RWPE2 (cell line): ENCODE data around the gene SEMA6D.

ENCODE experiments used
- ATAC-seq: fragments of 200-7000 bp; cut with Tn5 transposase; 3 replicates; pipeline ENCODE4 v1.9.1; 2021; ENCODE audit warnings: low read depth
- DNase-seq: peaks from one replicate; pipeline ENCODE4 v3.0.0-alpha.2; 2020; ENCODE audit warnings: low spot score
- H3K27ac ChIP-seq: fragments of 450-650 bp; 2 replicates; pipeline ENCODE4 v1.5.1; 2017; ENCODE audit warnings: mild to moderate bottlenecking; ENCODE audit not compliant: poor library complexity, severe bottlenecking
- H3K27me3 ChIP-seq: fragments of 250-450 bp; sonication (Bioruptor Pico); 2 replicates; pipeline ENCODE4 v1.5.1; 2021; ENCODE audit warnings: mild to moderate bottlenecking, moderate library complexity; ENCODE audit not compliant: insufficient read depth, poor library complexity, severe bottlenecking
- H3K36me3 ChIP-seq: fragments of 250-450 bp; sonication (Bioruptor Pico); 2 replicates; pipeline ENCODE4 v1.5.1; 2020; ENCODE audit warnings: low read depth, mild to moderate bottlenecking, moderate library complexity
- H3K4me1 ChIP-seq: fragments of 250-450 bp; sonication (Bioruptor Pico); 2 replicates; pipeline ENCODE4 v1.5.1; 2021; ENCODE audit warnings: mild to moderate bottlenecking, moderate library complexity; ENCODE audit not compliant: insufficient read depth, poor library complexity, severe bottlenecking
- H3K4me3 ChIP-seq: fragments of 250-450 bp; sonication (Bioruptor Pico); 2 replicates; pipeline ENCODE4 v1.5.1; 2021; ENCODE audit warnings: mild to moderate bottlenecking, moderate library complexity; ENCODE audit not compliant: severe bottlenecking
- H3K9me3 ChIP-seq: fragments of 250-450 bp; sonication (Bioruptor Pico); 2 replicates; pipeline ENCODE4 v1.5.1; 2021; ENCODE audit warnings: mild to moderate bottlenecking, moderate library complexity; ENCODE audit not compliant: severe bottlenecking
- TF ChIP-seq, protein P1 (sequence below): fragments of 450-650 bp; IDR thresholded peaks from one replicate; pipeline ENCODE4 v1.5.1; 2017; ENCODE audit warnings: mild to moderate bottlenecking, moderate library complexity; ENCODE audit not compliant: poor library complexity, severe bottlenecking

Gene SEMA6D

DNA sequence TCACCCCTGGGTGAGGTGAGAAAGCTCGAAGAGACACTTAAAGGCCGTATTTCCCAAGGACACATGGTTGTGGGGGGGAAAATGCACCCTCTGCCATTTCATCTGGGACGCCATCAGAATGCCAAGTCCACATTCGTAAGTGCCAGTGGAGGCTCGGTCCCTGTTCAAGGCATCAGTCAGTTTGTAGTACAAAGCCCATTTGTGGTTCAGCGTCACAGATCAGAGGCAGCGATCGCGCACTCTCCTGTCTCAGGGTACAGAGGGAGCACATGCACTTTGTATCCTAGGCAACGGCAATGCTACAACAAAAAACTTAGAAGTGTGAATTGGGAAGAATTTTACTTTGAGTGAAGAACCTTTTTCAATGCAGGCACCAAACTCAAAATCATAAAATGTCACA is 27.2 kb downstream of the SEMA6D start:
- no peaks in the 10 kb centered on the region for H3K36me3 ChIP-seq
- no peak overlapping the region for H3K4me3 ChIP-seq
- H3K27me3 ChIP-seq: no peaks in the 10 kb centered on the region
- DNase-seq (no peak), ATAC-seq (no peak)
- no peaks in the 10 kb centered on the region for H3K4me1 ChIP-seq
- H3K27ac ChIP-seq: no peak overlapping the region
- no peaks in the 10 kb centered on the region for H3K9me3 ChIP-seq
- TF ChIP-seq, protein P1, sequence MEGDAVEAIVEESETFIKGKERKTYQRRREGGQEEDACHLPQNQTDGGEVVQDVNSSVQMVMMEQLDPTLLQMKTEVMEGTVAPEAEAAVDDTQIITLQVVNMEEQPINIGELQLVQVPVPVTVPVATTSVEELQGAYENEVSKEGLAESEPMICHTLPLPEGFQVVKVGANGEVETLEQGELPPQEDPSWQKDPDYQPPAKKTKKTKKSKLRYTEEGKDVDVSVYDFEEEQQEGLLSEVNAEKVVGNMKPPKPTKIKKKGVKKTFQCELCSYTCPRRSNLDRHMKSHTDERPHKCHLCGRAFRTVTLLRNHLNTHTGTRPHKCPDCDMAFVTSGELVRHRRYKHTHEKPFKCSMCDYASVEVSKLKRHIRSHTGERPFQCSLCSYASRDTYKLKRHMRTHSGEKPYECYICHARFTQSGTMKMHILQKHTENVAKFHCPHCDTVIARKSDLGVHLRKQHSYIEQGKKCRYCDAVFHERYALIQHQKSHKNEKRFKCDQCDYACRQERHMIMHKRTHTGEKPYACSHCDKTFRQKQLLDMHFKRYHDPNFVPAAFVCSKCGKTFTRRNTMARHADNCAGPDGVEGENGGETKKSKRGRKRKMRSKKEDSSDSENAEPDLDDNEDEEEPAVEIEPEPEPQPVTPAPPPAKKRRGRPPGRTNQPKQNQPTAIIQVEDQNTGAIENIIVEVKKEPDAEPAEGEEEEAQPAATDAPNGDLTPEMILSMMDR: no peak

- Histone ChIP-seq H3K4me3 (no peak overlapping the region), H3K27ac (no peak overlapping the region), H3K4me1 (peaks cover 1% of the 10 kb centered on the region), H3K27me3 (no peaks in the 10 kb centered on the region), H3K36me3 (no peaks in the 10 kb centered on the region), H3K9me3 (no peaks in the 10 kb centered on the region)
- ATAC-seq: no peak
- TF ChIP-seq, protein P1: no peak
- DNase-seq: no peak
Observed at GRCh38 chr15:47744973-47745372, 27.7 kb downstream of the SEMA6D start.

GRCh38 chr15:47746516-47746915 is 29.2 kb downstream of the SEMA6D start:
- no peak overlapping the region for H3K27ac ChIP-seq
- ATAC-seq (no peak), DNase-seq (no peak)
- H3K36me3 ChIP-seq: no peaks in the 10 kb centered on the region
- TF ChIP-seq, protein P1: no peak
- no peaks in the 10 kb centered on the region for H3K27me3 ChIP-seq
- H3K4me1 ChIP-seq: peaks cover 13% of the 10 kb centered on the region
- no peak overlapping the region for H3K4me3 ChIP-seq
- no peaks in the 10 kb centered on the region for H3K9me3 ChIP-seq

DNA sequence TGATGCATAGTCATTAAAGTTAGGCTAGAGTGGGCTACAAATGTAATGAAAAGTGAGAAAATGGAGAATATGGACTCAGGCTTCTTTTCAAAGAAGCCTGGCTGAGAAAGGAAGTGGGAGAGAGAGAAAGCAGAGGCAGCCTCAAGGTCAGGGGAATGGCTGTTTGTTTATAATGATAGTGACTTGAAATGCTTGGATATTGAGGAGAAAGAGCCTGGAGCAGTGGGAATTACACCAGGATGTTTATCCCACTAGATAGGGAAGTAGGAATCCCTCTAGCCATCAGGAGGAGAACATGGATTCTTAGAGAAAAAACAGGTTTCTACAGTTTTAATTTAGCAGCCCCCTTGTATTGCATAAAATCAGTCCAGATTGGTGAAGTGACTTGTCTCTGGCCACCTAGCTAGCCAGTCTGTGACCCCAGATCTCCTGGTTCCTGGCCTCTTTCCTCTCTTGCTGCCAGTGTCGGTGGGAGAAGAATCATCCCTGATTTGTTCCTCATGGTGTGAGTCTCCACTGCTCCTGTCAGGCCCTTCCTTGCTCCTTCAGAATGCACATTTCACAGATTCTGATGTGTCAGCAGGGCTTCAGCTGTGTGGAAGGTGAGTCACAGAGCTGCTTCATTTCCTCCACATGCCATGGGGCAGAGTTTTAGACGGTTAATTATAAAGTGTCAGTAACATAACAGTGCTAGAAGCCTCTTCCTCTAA is 32.9 kb downstream of the SEMA6D start:
- Histone ChIP-seq H3K27ac (peak overlapping the region; percentile 56), H3K27me3 (no peaks in the 10 kb centered on the region), H3K9me3 (peaks cover 6% of the 10 kb centered on the region), H3K4me3 (no peak overlapping the region), H3K4me1 (peaks cover 13% of the 10 kb centered on the region), H3K36me3 (no peaks in the 10 kb centered on the region)
- DNase-seq (no peak), ATAC-seq (peak; percentile 100)
- TF ChIP-seq, protein P1: no peak

DNA sequence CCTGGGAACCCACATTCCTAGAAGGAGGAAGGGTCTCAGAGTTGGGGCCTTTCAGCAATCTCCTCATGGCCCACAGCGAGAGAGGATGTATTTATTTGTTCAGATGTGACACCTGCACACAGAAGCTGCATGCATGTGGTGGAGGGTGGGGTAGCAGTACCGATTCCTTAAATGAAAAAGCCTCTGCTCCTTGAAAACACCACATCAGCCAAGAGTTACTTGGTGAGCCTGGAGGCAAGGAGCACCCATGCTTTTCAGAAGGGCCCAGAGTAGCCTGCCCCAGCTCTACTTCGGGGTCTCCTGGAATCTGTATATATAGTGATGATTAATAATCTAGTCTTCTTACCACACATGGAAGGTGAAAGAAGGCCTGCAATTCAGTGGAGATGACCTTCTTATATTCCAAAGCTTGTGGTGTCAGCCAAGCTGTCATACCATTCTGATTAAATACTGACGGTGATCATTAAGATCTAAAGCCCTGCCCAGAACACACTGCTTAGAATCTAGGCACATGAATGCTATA is 33.5 kb downstream of the SEMA6D start:
- Histone ChIP-seq H3K4me1 (peaks cover 13% of the 10 kb centered on the region), H3K27ac (peak overlapping the region; percentile 56), H3K36me3 (no peaks in the 10 kb centered on the region), H3K9me3 (peaks cover 8% of the 10 kb centered on the region), H3K4me3 (no peak overlapping the region), H3K27me3 (no peaks in the 10 kb centered on the region)
- no peak for DNase-seq
- ATAC-seq: peak; percentile 42
- TF ChIP-seq, protein P1: no peak
